Hepatocyte (in vitro differentiated cells): ENCODE data around the gene CAB39.

Source experiments
- EZH2phosphoT487 ChIP-seq: fragments of 200-600 bp; sonication (generic); IDR thresholded peaks from one replicate; pipeline ENCODE4 v1.6.1; 2018; ENCODE audit warnings: antibody characterized with exemption, mild to moderate bottlenecking, low read depth, moderate library complexity; ENCODE audit not compliant: unreplicated experiment, severe bottlenecking
- TF ChIP-seq, protein P1 (sequence below): fragments of 200-600 bp; sonication (generic); IDR thresholded peaks from 2 replicates; pipeline ENCODE4 v1.5.1; 2016; ENCODE audit warnings: antibody characterized with exemption, mild to moderate bottlenecking; ENCODE audit not compliant: poor library complexity

DNA sequence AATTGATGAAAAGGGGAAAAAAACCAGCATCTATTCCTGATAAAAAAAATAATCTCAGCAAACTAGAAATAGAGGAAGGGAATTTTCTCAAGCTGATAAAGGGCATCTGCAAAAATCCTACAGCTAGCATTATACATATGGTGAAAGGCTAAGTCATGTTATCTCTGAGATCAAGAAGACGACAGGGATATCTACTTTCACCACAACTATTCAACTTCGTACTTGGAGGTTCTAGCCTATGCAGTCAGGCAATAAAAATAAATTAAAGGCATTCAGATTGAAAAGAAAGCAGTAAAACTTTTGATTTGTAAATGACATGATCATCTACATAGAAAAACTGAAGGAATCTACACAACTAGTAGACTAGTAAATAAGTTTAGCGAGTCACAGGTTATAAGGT is 58.2 kb downstream of the CAB39 start:
- TF ChIP-seq, protein P1, sequence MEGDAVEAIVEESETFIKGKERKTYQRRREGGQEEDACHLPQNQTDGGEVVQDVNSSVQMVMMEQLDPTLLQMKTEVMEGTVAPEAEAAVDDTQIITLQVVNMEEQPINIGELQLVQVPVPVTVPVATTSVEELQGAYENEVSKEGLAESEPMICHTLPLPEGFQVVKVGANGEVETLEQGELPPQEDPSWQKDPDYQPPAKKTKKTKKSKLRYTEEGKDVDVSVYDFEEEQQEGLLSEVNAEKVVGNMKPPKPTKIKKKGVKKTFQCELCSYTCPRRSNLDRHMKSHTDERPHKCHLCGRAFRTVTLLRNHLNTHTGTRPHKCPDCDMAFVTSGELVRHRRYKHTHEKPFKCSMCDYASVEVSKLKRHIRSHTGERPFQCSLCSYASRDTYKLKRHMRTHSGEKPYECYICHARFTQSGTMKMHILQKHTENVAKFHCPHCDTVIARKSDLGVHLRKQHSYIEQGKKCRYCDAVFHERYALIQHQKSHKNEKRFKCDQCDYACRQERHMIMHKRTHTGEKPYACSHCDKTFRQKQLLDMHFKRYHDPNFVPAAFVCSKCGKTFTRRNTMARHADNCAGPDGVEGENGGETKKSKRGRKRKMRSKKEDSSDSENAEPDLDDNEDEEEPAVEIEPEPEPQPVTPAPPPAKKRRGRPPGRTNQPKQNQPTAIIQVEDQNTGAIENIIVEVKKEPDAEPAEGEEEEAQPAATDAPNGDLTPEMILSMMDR, result no peak
- no peak for TF ChIP-seq EZH2phosphoT487
